SKM-1 (cell line): ENCODE data around the gene OXER1.
A peak's percentile ranks its signal among the peaks of the same experiment; 100 is the strongest.

Experiments
- DNase-seq: peaks from one replicate; lab custom pipeline; 2025; ENCODE audit not compliant: unreplicated experiment; lab: John Stamatoyannopoulos, UW

The OXER1 gene

GRCh38 chr2:42770288-42771131 is 6.6 kb upstream of the OXER1 start:
- DNase-seq: peak; percentile 44

GRCh38 chr2:42769583-42770287 is 5.8 kb upstream of the OXER1 start:
- no peak for DNase-seq

- no peak for DNase-seq
Measured at GRCh38 chr2:42768706-42769256, 4.8 kb upstream of the OXER1 start.

DNA sequence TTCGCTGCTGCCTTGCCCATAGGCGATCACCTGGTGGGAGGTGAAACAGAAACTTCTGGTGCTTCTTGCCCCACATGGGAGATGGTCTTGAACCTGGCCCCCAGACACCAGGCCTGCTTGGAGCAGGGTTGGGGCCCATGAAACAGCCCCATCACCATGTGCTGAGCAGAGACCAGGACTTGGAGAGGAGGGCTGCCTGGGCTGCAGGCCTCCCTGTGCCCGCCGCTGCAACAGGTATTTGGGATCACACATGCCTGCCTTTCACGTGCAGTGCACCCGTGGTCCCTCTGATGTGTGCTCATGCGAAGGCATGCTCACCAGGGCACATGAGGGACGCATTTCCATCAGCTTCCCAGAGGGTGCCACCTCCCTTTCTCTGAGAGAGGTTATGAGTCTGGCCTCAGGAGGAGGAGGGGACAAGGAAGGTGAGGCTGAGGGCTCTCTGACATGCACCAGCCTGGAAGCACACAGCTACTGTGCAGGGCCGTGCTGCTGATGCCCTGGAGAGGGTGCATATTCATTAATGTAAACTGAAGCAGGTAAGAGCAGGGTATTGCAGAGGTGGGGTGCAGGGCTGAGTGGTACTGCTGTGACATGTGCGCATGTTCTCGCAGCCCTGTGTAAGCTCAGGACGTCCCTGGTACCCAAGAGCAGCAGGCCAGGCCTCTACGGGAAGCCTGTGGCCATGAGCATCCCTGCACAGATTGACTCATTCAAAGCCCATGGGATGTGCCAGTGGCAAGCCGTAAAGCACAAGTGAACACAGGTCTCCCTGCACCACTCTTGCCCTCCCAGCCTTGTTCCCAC is 4.2 kb upstream of the OXER1 start:
- DNase-seq: no peak

DNA sequence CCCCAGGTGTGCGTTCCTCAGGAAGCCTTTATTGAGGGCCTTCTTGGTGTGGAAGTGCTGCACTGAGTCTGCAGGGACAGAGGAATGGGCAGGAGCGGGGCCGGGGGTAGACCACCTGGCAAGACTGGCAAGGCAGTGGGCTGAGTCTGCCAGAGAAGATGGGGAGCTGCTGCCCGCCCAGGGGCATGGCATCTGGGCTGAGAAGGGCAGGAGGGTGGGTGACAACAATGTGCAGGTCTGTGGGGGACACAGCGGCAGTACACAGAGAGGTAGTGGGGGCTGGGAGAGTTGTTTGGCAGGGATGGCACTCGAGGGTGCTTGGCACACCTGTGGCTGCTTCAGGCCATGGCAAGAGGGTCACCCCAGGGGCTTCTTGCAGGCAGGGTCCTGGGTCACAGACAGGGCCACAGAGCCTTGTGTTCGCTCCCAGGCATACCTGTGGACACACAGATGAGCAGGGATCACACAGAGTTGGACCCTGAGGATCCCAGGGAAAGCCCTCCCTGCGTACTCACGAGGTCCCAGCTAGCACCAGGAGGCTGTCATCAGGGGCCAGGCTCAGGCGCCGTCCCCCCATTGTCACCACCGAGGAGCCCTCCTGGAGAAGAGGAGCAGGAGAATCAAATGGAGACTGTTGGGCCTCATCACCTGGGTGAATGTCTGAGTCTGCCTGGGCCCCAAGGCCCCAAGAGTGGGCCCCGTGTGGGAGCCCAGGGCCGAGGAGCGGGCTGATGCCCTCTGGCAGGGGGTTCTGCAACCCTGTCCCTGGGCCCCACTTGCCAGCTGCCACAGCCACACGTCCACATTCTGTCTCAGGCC is 3.4 kb upstream of the OXER1 start:
- no peak for DNase-seq

DNA sequence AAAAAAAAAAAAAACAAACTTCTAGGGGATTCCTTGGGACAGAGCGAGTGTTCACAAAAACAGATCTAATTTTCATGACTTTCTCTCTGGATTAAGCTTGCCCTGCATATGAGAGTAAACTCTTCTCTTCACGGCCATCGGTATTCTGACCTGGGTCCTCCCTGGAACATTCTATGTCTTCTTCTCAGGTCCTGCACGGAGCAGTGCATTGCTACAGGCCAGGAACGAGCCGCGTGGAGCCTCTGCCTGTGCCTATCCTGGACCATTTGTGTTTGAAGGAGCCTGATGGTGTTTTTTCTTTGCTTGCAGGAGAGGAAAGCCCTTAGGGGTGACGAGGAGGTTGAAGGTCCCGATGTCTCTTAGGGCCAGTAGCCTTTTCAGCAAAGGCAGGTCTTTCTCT is 1.8 kb upstream of the OXER1 start:
- DNase-seq: no peak

- no peak for DNase-seq
Measured at GRCh38 chr2:42764901-42765300, 966 bp upstream of the OXER1 start.

GRCh38 chr2:42762823-42763804 is 821 bp downstream of the OXER1 start:
- DNase-seq: no peak

- no peak for DNase-seq
Measured at GRCh38 chr2:42762155-42762554, 1.8 kb downstream of the OXER1 start.

- no peak for DNase-seq
Measured at GRCh38 chr2:42761554-42761953, 2.4 kb downstream of the OXER1 start.

DNA sequence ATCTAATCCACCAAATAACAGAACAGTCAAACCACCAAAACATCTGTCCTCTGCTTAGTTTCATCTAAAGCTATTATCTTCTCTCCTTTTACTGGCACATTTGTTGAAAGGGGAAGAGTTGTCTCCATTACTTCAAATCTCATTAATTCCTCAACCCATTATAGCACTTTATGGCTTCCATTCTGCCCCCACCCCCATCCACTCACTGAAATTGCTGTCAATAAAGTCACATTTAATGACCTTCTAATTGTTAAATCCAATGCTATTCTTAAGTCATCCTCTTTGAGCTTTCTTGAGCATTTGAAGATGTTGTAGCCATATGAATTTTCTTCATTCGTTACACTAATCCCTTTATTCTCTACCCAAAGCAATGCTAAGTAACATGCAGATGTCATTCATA is 5.2 kb downstream of the OXER1 start:
- no peak for DNase-seq

DNA sequence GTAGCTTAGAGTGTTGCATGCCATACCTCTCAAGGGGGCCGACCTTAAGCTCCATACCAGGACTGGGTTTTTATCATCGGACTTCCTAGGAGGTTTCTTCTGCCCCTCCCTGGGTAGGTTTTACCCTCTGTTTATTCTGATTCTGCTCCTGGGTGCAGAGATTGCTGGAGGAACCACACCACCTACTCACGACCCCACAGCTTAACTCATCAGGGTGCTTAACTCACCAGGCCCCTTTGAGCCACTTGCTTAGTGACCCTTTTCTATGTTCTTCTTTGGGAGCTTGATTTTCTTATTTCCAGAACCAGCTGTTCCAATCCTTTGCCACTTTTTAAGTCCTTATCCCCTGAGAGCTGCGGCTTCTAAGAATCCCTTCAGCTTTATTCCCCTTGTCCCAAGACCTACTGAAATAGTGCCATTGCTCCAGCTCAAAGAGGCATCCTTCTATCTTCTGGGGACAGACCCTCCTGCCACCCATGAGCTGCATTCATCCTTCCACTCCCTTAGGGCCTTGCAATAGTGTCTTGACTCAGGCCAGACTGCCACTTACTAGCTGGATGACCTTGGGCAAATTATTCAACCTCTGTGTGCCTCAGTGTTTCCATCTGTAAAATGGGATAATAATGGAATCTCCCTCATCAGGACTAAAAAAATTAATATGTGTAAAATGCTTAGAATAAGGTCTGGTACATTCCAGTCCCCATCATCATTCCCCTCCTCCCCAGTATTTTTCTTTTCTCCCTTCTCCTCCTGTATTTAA is 5.8 kb downstream of the OXER1 start:
- no peak for DNase-seq

GRCh38 chr2:42756966-42757513 is 6.9 kb downstream of the OXER1 start:
- no peak for DNase-seq

DNA sequence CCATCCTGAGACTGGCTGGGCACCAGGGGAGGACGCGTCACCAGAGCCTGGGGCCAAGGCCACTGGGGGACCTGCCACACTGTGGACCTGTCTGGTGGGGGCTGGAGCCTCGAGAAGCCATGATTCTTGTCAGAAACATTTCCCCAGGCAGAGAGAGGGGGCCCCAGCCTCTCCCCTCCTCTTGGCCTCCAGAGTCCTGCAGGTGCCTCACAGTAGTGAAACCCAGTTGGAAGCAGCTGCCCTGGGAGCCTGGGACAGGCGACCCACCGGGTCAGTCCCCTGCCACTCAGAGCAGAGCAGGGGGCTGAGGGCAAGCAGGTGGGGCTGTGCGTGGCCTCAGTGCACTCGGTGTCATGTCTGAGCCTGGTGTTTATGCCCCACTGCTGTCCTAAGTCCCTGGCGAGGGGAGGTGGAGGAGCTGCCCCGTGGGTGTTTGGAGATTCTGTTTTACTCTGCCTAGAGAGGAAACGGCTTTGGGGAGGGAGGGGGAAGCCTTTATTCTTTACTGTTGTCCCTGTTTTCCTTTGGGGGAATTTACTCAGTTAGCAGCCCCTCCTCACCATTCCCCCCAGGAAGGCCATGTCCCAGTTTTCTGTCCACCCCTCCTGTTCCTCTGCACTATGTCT is 7.7 kb downstream of the OXER1 start:
- DNase-seq: no peak

DNA sequence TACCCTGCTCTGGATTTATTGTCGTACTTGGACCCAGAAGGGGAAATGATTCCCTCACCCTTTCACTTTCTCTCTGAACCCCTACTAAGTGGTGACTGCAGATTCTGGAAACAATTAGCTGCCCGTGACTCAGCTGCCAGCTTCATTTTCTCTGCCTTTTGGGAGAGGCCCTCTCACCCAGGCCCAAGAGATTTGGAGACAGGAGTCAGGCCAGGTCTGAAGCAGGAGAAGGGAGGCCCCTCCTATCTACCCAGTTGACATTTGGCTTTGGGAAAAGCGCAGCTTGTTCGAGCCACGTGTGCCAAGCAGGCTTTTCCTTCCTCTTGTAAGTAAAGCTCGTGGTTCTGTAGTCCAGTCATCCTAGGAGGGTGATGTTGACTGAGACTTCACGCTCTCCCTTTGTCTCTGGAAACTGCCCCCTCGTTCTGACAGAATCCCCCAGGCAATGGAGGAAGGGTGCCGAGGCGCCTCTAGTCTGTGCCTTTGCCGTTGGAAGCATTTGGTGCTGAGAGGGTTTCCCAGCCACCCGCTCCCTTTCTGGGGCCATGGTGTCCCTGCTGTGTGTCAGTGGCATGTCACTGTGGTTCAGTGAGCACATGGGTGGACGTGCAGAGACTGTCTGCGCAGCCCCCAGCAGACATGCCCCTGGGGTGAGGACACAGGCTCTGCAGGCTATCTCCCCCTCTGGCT is 8.6 kb downstream of the OXER1 start:
- no peak for DNase-seq

DNA sequence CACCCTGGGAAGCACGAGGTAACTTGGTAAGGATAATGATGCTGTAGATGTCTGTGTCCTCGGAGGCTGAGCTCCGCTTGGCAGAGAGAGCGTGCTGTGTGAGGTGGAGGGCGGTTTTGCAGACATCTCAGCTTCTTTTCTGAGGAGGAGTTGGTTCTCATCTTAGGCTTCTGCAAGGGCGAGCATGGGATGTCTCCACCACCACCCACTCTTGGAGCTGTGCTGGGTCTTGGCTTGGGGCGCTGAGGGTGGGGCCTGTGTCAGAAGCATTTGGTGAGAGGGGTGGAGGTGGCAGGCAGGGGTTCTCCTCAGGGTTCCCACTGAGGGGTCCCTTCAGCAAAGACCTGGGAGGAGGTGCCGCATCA is 9.2 kb downstream of the OXER1 start:
- DNase-seq: no peak

GRCh38 chr2:42754021-42754775 is 9.7 kb downstream of the OXER1 start:
- no peak for DNase-seq
